NT2/D1 (cell line): ENCODE measurements around the gene OR51Q1.

Source experiments
- DNase-seq: peaks from one replicate; pipeline ENCODE4 v3.0.0-alpha.2; 2011; ENCODE audit warnings: low read depth, low spot score
- H3K27me3 ChIP-seq: 2 replicates; pipeline ENCODE4 v1.6.0; 2011; ENCODE audit warnings: mild to moderate bottlenecking; ENCODE audit not compliant: insufficient read length, insufficient read depth
- H3K36me3 ChIP-seq: 2 replicates; pipeline ENCODE4 v1.6.1; 2011; ENCODE audit warnings: mild to moderate bottlenecking, low read length, mixed read lengths; ENCODE audit not compliant: insufficient read depth, insufficient read length
- H3K4me1 ChIP-seq: 2 replicates; pipeline ENCODE4 v1.5.1; 2011; ENCODE audit not compliant: insufficient read depth, insufficient read length
- H3K4me3 ChIP-seq: 2 replicates; pipeline ENCODE4 v1.5.1; 2011; ENCODE audit warnings: low read depth; ENCODE audit not compliant: insufficient read length
- H3K9ac ChIP-seq: 2 replicates; pipeline ENCODE4 v1.6.0; 2011; ENCODE audit warnings: low read depth; ENCODE audit not compliant: insufficient read length
- H3K9me3 ChIP-seq: 2 replicates; pipeline ENCODE4 v1.5.1; 2011; ENCODE audit warnings: mild to moderate bottlenecking, low read length; ENCODE audit not compliant: insufficient read depth
- SUZ12 ChIP-seq: IDR thresholded peaks from 2 replicates; pipeline ENCODE4 v1.6.1; 2011; ENCODE audit not compliant: insufficient read length, insufficient read depth; ENCODE audit errors: extremely low read depth
- YY1 ChIP-seq: IDR thresholded peaks from 2 replicates; pipeline ENCODE4 v1.6.1; 2011; ENCODE audit not compliant: insufficient read length, insufficient read depth
- ZNF274 ChIP-seq: IDR thresholded peaks from 2 replicates; pipeline ENCODE4 v1.6.1; 2011; ENCODE audit warnings: mild to moderate bottlenecking, low read depth, low read length

Gene OR51Q1, protein sequence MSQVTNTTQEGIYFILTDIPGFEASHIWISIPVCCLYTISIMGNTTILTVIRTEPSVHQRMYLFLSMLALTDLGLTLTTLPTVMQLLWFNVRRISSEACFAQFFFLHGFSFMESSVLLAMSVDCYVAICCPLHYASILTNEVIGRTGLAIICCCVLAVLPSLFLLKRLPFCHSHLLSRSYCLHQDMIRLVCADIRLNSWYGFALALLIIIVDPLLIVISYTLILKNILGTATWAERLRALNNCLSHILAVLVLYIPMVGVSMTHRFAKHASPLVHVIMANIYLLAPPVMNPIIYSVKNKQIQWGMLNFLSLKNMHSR

DNA sequence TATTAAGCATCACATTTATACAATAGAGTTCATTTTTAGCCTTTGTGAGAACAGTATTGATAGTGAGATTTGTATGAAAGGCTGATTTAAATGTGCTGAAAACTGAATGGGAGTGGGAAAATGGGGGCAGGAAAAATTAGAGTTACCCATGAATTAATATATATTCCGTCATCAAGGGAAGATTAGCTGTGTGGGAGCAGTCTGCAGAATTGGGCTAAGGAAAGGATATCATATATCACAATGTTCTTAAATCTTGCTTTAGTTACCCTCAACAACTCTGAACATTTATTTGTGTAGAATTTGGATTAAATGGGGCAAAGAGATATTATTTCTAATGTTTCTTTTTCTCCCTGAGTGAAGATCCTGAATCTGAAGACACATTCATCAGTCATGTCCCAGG is at the start of gene OR51Q1:
OR51Q1 (plus strand) TSS at position 301 of the 400 bp plus-strand sequence; CDS start at position 391, 90 bp downstream.
- Histone ChIP-seq H3K27me3 (no peaks in the 10 kb centered on the region), H3K9ac (no peak within 1 kb of the TSS), H3K4me1 (no peaks in the 10 kb centered on the region), H3K36me3 (no peaks in the 10 kb centered on the region), H3K9me3 (no peaks in the 10 kb centered on the region), H3K4me3 (no peak within 1 kb of the TSS)
- no peak for DNase-seq
- TF ChIP-seq ZNF274 (no peak), YY1 (no peak)

DNA sequence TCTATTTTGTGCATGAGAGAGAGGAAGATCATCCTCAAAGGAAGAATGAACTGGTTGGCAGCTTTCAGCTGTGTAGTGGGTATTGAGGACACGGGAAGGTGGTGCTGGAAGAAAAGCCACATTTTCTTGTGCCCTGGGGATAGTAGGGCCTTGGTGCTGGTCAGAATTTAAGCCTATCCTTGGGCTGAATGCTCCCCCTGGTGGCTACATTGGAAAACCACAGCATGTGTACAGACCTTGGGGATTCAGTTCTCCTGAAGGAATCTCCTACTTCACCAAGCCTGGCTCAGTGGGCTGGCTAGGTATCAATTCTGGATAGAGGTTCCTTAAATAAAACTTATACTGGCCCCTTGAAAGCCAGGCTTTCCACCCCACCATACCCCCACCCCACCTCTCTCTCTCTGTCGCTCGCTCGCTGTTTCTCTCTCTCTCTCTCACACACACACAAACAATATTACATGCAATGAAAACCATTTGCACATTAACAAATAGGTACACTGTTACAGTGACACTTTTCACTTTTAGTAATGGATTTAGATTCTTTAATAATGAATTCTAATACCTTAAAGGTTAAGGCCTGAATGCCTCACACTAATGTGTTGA is 41.1 kb upstream of the OR51Q1 start:
- peak; percentile 78 for DNase-seq
- no peaks in the 10 kb centered on the region for H3K36me3 ChIP-seq
- H3K4me3 ChIP-seq: no peak overlapping the region
- no peaks in the 10 kb centered on the region for H3K27me3 ChIP-seq
- H3K4me1 ChIP-seq: no peaks in the 10 kb centered on the region
- TF ChIP-seq YY1 (no peak), ZNF274 (no peak), SUZ12 (no peak)
- no peaks in the 10 kb centered on the region for H3K9me3 ChIP-seq
- no peak overlapping the region for H3K9ac ChIP-seq

DNA sequence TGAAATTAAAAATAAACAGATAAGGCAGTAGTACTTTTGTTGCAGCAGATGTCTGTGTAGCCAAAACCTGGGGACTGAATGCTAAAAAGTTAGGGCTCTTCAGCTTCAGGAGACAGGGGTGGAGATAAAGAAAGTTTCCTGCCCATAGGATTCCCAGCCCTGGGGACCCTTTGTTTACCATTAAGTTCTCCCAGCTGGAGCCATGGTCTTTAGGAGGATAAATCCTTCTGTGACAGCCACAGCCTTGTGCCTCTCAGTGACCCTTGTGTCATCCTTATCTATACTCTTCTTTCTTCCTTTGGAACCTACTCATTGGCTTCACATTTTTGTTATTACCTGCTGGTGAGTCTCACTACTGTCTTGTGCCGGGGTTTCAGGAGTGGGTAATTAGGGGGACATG is 38.3 kb upstream of the OR51Q1 start, which contains the start of gene OR51M1:
OR51M1 (plus strand) TSS at position 237 of the 400 bp plus-strand sequence. CDS start 5,587 bp downstream, outside the sequence.
- Histone ChIP-seq H3K9ac (no peak within 1 kb of the TSS), H3K27me3 (no peaks in the 10 kb centered on the region), H3K9me3 (no peaks in the 10 kb centered on the region), H3K36me3 (no peaks in the 10 kb centered on the region), H3K4me1 (no peaks in the 10 kb centered on the region), H3K4me3 (no peak within 1 kb of the TSS)
- no peak for DNase-seq
- no peak for TF ChIP-seq ZNF274
- TF ChIP-seq YY1: no peak
- no peak for TF ChIP-seq SUZ12

DNA sequence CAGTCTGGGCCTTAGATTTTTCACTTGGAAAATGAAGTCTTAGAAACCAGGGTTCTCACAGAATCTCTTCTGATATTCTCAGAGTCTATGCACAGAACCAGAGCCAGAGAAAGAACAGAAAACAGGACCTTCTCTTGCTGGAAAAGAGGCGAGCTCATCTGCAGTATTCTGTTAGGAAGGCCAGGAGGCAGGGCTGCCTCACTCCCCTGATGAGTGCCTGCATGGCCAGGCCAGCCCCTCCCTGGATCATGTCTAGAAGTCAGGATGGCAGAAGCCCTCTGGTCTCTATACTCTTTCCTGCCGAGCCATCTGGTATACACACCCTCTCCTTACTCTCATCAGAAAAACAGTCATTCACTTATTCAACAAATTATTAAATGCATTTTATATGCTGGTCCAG is 37.6 kb upstream of the OR51Q1 start:
- DNase-seq: no peak
- TF ChIP-seq ZNF274 (no peak), YY1 (no peak)
- Histone ChIP-seq H3K4me3 (no peak overlapping the region), H3K9ac (no peak overlapping the region), H3K36me3 (no peaks in the 10 kb centered on the region), H3K4me1 (no peaks in the 10 kb centered on the region), H3K27me3 (no peaks in the 10 kb centered on the region), H3K9me3 (no peaks in the 10 kb centered on the region)

DNA sequence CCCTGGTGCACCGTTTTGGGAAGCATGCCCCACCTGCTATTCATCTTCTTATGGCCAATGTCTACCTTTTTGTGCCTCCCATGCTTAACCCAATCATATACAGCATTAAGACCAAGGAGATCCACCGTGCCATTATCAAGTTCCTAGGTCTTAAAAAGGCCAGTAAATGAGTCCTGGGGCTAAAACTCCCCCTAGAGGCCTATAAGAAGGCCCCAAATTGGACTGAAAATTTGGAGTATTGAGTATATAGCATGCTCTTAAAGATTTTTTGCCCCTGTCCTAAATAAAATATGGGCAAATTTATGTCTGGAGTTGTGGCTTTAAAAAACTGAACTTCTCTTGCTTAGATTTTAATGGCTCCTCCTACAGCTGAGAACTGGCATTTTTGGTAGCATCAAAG is 31.7 kb upstream of the OR51Q1 start:
- Histone ChIP-seq H3K36me3 (no peaks in the 10 kb centered on the region), H3K9ac (no peak overlapping the region)
- TF ChIP-seq YY1 (no peak), ZNF274 (no peak), SUZ12 (no peak)

DNA sequence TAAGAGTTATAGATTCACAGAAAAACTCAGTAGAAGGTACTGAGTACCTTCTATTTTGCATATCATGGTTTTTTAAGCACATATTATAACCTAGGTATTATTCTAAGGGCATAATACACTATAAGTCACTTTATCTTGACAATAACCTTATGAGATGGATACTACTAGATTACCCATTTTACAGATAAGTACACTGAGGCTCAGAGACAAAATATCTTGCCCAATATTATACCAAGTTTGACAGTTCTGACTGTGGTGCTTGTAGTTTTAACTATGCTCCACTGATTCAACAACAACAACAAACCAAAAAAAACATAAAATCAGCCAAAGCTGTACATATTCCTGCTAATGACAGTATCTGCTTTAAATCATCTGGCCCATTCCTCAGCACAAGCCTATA is 27.8 kb upstream of the OR51Q1 start:
- no peak overlapping the region for H3K9ac ChIP-seq
- no peak overlapping the region for H3K4me3 ChIP-seq
- H3K9me3 ChIP-seq: no peaks in the 10 kb centered on the region
- no peaks in the 10 kb centered on the region for H3K27me3 ChIP-seq
- H3K36me3 ChIP-seq: no peaks in the 10 kb centered on the region
- H3K4me1 ChIP-seq: no peaks in the 10 kb centered on the region
- TF ChIP-seq YY1 (no peak), SUZ12 (no peak), ZNF274 (no peak)
- no peak for DNase-seq

More for the DNA sequence above, 31.7 kb upstream of the OR51Q1 start:
- DNase-seq: no peak
- H3K27me3 ChIP-seq: no peaks in the 10 kb centered on the region
- H3K4me3 ChIP-seq: no peak overlapping the region
- H3K4me1 ChIP-seq: no peaks in the 10 kb centered on the region
- H3K9me3 ChIP-seq: no peaks in the 10 kb centered on the region

DNA sequence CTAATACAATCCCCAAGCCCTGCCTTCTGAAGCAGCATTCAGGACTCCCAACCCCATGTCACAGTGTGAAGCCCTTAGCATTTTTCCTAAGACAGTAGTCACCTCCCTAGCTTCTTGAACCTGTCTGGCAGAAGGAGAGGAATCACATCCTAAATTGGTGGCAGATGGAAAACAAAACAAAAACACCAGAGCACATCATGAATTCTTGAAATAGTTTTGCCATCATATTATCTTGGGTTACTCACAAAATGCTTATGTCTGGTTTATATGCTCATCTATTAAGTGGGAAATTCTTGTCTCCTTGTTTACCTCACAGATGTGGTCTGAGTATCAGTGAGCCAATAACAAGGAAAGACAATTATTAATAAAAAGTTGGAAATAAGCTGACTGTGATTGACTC is 23.0 kb upstream of the OR51Q1 start:
- TF ChIP-seq SUZ12 (no peak), YY1 (no peak), ZNF274 (no peak)
- Histone ChIP-seq H3K4me3 (no peak overlapping the region), H3K36me3 (no peaks in the 10 kb centered on the region), H3K9me3 (no peaks in the 10 kb centered on the region), H3K27me3 (no peaks in the 10 kb centered on the region), H3K9ac (no peak overlapping the region), H3K4me1 (no peaks in the 10 kb centered on the region)
- no peak for DNase-seq

DNA sequence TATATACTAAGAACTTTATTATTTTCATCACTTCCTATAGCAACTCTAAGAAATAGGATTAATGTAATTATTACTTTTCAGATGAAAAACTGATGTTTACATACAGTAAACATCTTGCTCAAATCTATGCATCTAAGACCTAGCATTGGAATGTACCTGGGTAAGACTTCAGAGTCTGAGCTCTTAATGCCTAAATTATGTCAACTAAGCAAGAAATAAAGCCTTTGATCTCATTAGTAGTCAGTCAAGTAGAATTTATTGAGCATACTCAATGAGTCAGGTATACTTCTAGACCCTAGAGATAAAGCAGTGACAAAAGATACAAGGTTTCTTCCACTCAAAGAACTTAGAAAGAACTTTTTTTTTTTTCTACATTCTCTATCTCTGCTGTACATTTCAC is 16.7 kb upstream of the OR51Q1 start:
- Histone ChIP-seq H3K27me3 (no peaks in the 10 kb centered on the region), H3K9me3 (no peaks in the 10 kb centered on the region), H3K36me3 (no peaks in the 10 kb centered on the region), H3K4me1 (no peaks in the 10 kb centered on the region), H3K4me3 (no peak overlapping the region), H3K9ac (no peak overlapping the region)
- no peak for TF ChIP-seq SUZ12
- TF ChIP-seq ZNF274: no peak
- no peak for TF ChIP-seq YY1
- DNase-seq: no peak
